ENCODE data around the gene MUC5B. TPM values are rescaled to one million over a fixed set of nuclear protein-coding genes. Genes with fewer than 3 reads are reported as not detected.
A peak's percentile ranks its signal among the peaks of the same experiment; 100 is the strongest.
"Not testable (repeated sequence)": the region's sequence is repeated elsewhere in the genome, so short reads cannot be mapped to it uniquely, and the experiment has no call there.

MUC5B gene
- not detected for total RNA-seq
- polyA plus RNA-seq, result under 1 TPM in 1 of 2 donors, not detected in 1; 0.25 TPM
- long read RNA-seq, donor 1, result 0 reads
- long read RNA-seq, donor 2, result 0 reads

GRCh38 chr11:1222491-1223345 is at the start of gene MUC5B:
TSS of gene MUC5B (plus strand) at chr11:1223066. CDS start at chr11:1223124, 58 bp downstream.
- no peak within 1 kb of the TSS for H3K27ac ChIP-seq (ENCODE audit: low read depth in 1 of 2, low read length in 2 of 2)
- H3K9me3 ChIP-seq (ENCODE audit: control insufficient read depth, low read length), result no peaks in the 10 kb centered on the region
- DNase-seq (peak; percentile 43 to 68), ATAC-seq (ENCODE audit: low FRiP score) (no peak)
- no peak within 1 kb of the TSS for H3K4me3 ChIP-seq (ENCODE audit: low read length in 2 of 2)
- WGBS, 2 donors, result 59 to 62% methylated on average over 29 to 36 of the region's 36 CpGs
- H3K27me3 ChIP-seq (ENCODE audit: control insufficient read depth in 1 of 2, insufficient read depth in 2 of 2, low read length in 1 of 2), result no peaks in the 10 kb centered on the region
- intact Hi-C loops (cut with DNase I), result no loop called here
- H3K36me3 ChIP-seq (ENCODE audit: control insufficient read depth in 1 of 2, insufficient read depth in 2 of 2, low read length in 1 of 2), result no peaks in the 10 kb centered on the region
- no peaks in the 10 kb centered on the region for H3K4me1 ChIP-seq (ENCODE audit: control insufficient read depth in 1 of 2, insufficient read depth in 2 of 2, low read length in 2 of 2)

- H3K27ac ChIP-seq (ENCODE audit: low read depth in 1 of 2, low read length in 2 of 2); H3K9me3 ChIP-seq (ENCODE audit: control insufficient read depth, low read length); H3K27me3 ChIP-seq (ENCODE audit: control insufficient read depth in 1 of 2, insufficient read depth in 2 of 2, low read length in 1 of 2); DNase-seq; H3K36me3 ChIP-seq (ENCODE audit: control insufficient read depth in 1 of 2, insufficient read depth in 2 of 2, low read length in 1 of 2); H3K4me1 ChIP-seq (ENCODE audit: control insufficient read depth in 1 of 2, insufficient read depth in 2 of 2, low read length in 2 of 2); ATAC-seq (ENCODE audit: low FRiP score); H3K4me3 ChIP-seq (ENCODE audit: low read length in 2 of 2): not testable (repeated sequence)
- intact Hi-C loops (cut with DNase I), result loop anchor here in 1 of 2 donors (10.0 kb wide), 1 partner anchor 69 kb away; no protein-coding TSS in a partner anchor
- 90 to 93% methylated on average over 3 of the region's 3 CpGs for WGBS, 2 donors
These were observed 49.5 kb upstream of the MUC5B start for GRCh38 chr11:1173396-1173795.

GRCh38 chr11:1174441-1175370 is 48.2 kb upstream of the MUC5B start:
- DNase-seq, result no peak
- no peaks in the 10 kb centered on the region for H3K9me3 ChIP-seq (ENCODE audit: control insufficient read depth, low read length)
- intact Hi-C loops (cut with DNase I), result loop anchor here in 1 of 2 donors (10.0 kb wide), 1 partner anchor 70 kb away; no protein-coding TSS in a partner anchor
- no peaks in the 10 kb centered on the region for H3K36me3 ChIP-seq (ENCODE audit: control insufficient read depth in 1 of 2, insufficient read depth in 2 of 2, low read length in 1 of 2)
- WGBS, 2 donors, result 91 to 92% methylated on average over 38 to 39 of the region's 39 CpGs
- no peak overlapping the region for H3K27ac ChIP-seq (ENCODE audit: low read depth in 1 of 2, low read length in 2 of 2)
- no peaks in the 10 kb centered on the region for H3K4me1 ChIP-seq (ENCODE audit: control insufficient read depth in 1 of 2, insufficient read depth in 2 of 2, low read length in 2 of 2)
- H3K27me3 ChIP-seq (ENCODE audit: control insufficient read depth in 1 of 2, insufficient read depth in 2 of 2, low read length in 1 of 2), result no peaks in the 10 kb centered on the region
- no peak for ATAC-seq (ENCODE audit: low FRiP score)
- no peak overlapping the region for H3K4me3 ChIP-seq (ENCODE audit: low read length in 2 of 2)

- Histone ChIP-seq H3K4me3 (ENCODE audit: low read length in 2 of 2) (no peak overlapping the region), H3K27me3 (ENCODE audit: control insufficient read depth in 1 of 2, insufficient read depth in 2 of 2, low read length in 1 of 2) (no peaks in the 10 kb centered on the region), H3K36me3 (ENCODE audit: control insufficient read depth in 1 of 2, insufficient read depth in 2 of 2, low read length in 1 of 2) (no peaks in the 10 kb centered on the region), H3K9me3 (ENCODE audit: control insufficient read depth, low read length) (no peaks in the 10 kb centered on the region), H3K4me1 (ENCODE audit: control insufficient read depth in 1 of 2, insufficient read depth in 2 of 2, low read length in 2 of 2) (no peaks in the 10 kb centered on the region), H3K27ac (ENCODE audit: low read depth in 1 of 2, low read length in 2 of 2) (no peak overlapping the region)
- intact Hi-C loops (cut with DNase I), result loop anchor here in 1 of 2 donors (10.0 kb wide), 1 partner anchor 71 kb away; no protein-coding TSS in a partner anchor
- DNase-seq (no peak), ATAC-seq (ENCODE audit: low FRiP score) (no peak)
- 86 to 89% methylated on average over 22 of the region's 22 CpGs for WGBS, 2 donors
These were observed 47.2 kb upstream of the MUC5B start for GRCh38 chr11:1175461-1176223.

GRCh38 chr11:1176224-1177019 is 46.4 kb upstream of the MUC5B start:
- intact Hi-C loops (cut with DNase I), result loop anchor here in 1 of 2 donors (10.0 kb wide), 1 partner anchor 72 kb away; no protein-coding TSS in a partner anchor
- Histone ChIP-seq H3K27me3 (ENCODE audit: control insufficient read depth in 1 of 2, insufficient read depth in 2 of 2, low read length in 1 of 2) (no peaks in the 10 kb centered on the region), H3K36me3 (ENCODE audit: control insufficient read depth in 1 of 2, insufficient read depth in 2 of 2, low read length in 1 of 2) (no peaks in the 10 kb centered on the region), H3K27ac (ENCODE audit: low read depth in 1 of 2, low read length in 2 of 2) (no peak overlapping the region), H3K9me3 (ENCODE audit: control insufficient read depth, low read length) (no peaks in the 10 kb centered on the region), H3K4me1 (ENCODE audit: control insufficient read depth in 1 of 2, insufficient read depth in 2 of 2, low read length in 2 of 2) (no peaks in the 10 kb centered on the region), H3K4me3 (ENCODE audit: low read length in 2 of 2) (no peak overlapping the region)
- ATAC-seq (ENCODE audit: low FRiP score) (no peak), DNase-seq (peak in 1 of 2 donors; percentile 68)
- 91% methylated on average over 32 of the region's 32 CpGs for WGBS, 2 donors

GRCh38 chr11:1177020-1177770 is 45.7 kb upstream of the MUC5B start:
- H3K4me3 ChIP-seq (ENCODE audit: low read length in 2 of 2), result no peak overlapping the region
- WGBS, 2 donors, result 89% methylated on average over 34 of the region's 34 CpGs
- no peak overlapping the region for H3K27ac ChIP-seq (ENCODE audit: low read depth in 1 of 2, low read length in 2 of 2)
- intact Hi-C loops (cut with DNase I), result loop anchor here in 1 of 2 donors (10.0 kb wide), 1 partner anchor 72 kb away; no protein-coding TSS in a partner anchor
- no peaks in the 10 kb centered on the region for H3K27me3 ChIP-seq (ENCODE audit: control insufficient read depth in 1 of 2, insufficient read depth in 2 of 2, low read length in 1 of 2)
- no peaks in the 10 kb centered on the region for H3K4me1 ChIP-seq (ENCODE audit: control insufficient read depth in 1 of 2, insufficient read depth in 2 of 2, low read length in 2 of 2)
- ATAC-seq (ENCODE audit: low FRiP score), result no peak
- DNase-seq, result peak; percentile 33 to 73
- no peaks in the 10 kb centered on the region for H3K9me3 ChIP-seq (ENCODE audit: control insufficient read depth, low read length)
- H3K36me3 ChIP-seq (ENCODE audit: control insufficient read depth in 1 of 2, insufficient read depth in 2 of 2, low read length in 1 of 2), result no peaks in the 10 kb centered on the region

GRCh38 chr11:1177771-1178090 is 45.1 kb upstream of the MUC5B start:
- H3K27ac ChIP-seq (ENCODE audit: low read depth in 1 of 2, low read length in 2 of 2), result no peak overlapping the region
- intact Hi-C loops (cut with DNase I), result loop anchor here in 1 of 2 donors (10.0 kb wide), 1 partner anchor 73 kb away; no protein-coding TSS in a partner anchor
- no peaks in the 10 kb centered on the region for H3K4me1 ChIP-seq (ENCODE audit: control insufficient read depth in 1 of 2, insufficient read depth in 2 of 2, low read length in 2 of 2)
- H3K36me3 ChIP-seq (ENCODE audit: control insufficient read depth in 1 of 2, insufficient read depth in 2 of 2, low read length in 1 of 2), result no peaks in the 10 kb centered on the region
- WGBS, 2 donors, result 87% methylated on average over 12 of the region's 12 CpGs
- ATAC-seq (ENCODE audit: low FRiP score), result no peak
- no peaks in the 10 kb centered on the region for H3K27me3 ChIP-seq (ENCODE audit: control insufficient read depth in 1 of 2, insufficient read depth in 2 of 2, low read length in 1 of 2)
- no peaks in the 10 kb centered on the region for H3K9me3 ChIP-seq (ENCODE audit: control insufficient read depth, low read length)
- no peak overlapping the region for H3K4me3 ChIP-seq (ENCODE audit: low read length in 2 of 2)
- DNase-seq, result peak in 1 of 2 donors; percentile 63

All from aorta (tissue), 5 donors.